NCI-H1092 treated with DMSO at 0.1 percent for 48 hours (cell line): ENCODE results near the gene ASTE1.
A peak's percentile ranks its signal among the peaks of the same experiment; 100 is the strongest.
"Not testable (repeated sequence)": the region's sequence is repeated elsewhere in the genome, so short reads cannot be mapped to it uniquely, and the experiment has no call there.

Experiments
- DNase-seq: peaks from one replicate; lab custom pipeline; 2025; lab: John Stamatoyannopoulos, UW

The ASTE1 gene, protein sequence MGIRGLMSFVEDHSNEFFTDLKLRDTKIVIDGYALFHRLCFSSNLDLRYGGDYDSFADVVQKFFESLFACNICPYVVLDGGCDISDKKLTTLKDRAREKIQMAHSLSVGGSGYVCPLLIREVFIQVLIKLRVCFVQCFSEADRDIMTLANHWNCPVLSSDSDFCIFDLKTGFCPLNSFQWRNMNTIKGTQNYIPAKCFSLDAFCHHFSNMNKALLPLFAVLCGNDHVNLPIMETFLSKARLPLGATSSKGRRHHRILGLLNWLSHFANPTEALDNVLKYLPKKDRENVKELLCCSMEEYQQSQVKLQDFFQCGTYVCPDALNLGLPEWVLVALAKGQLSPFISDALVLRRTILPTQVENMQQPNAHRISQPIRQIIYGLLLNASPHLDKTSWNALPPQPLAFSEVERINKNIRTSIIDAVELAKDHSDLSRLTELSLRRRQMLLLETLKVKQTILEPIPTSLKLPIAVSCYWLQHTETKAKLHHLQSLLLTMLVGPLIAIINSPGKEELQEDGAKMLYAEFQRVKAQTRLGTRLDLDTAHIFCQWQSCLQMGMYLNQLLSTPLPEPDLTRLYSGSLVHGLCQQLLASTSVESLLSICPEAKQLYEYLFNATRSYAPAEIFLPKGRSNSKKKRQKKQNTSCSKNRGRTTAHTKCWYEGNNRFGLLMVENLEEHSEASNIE

DNA sequence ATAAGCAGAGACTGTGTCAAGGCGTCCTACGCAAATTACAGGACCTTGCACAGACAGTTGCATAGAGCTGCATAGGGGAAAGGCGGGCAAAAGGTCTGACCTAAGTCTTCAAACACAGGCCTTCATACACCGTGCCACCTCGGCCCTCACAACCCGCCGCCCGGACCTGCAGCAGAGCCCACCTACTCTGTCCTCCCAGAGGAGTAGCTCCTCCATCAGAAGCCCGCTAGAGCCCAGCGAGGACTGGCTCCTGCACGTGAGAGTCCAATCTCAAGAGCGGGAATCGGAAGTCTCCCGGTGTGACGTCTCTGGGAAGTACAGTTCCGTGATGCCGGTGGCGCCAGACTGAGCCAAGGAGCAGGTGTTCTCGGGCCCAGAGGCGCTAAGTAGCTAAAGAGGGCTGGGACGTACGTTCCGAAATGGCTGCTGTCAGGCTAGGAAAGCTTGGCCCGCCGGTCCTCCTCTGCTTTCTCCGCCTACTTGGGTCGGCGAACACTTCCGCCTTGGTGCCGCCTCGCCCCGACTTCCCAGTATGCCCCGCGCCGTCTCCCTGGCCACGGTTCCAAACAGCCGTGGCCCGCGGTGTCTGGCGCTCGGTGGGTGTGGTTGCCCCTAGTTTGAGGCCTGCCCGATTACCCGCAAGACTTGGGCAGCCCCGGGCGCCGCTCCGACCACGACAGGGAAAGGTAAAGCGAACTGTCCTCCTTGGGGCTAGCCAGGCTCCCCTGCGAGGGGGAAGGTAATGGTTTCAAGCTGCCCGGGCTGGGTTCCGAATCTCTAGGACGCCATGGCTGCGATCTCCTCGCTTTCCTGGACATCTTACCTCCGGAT lies at the start of gene ASTE1, which contains the start of gene NEK11:
Gene ASTE1, minus strand, starts transcription at position 505 of the 831 bp plus-strand sequence. CDS start 1,519 bp downstream, outside the sequence.
Gene NEK11, plus strand, starts transcription at position 557 of the 831 bp plus-strand sequence. CDS start 2,832 bp downstream, outside the sequence.
- DNase-seq = peak; percentile 86

DNA sequence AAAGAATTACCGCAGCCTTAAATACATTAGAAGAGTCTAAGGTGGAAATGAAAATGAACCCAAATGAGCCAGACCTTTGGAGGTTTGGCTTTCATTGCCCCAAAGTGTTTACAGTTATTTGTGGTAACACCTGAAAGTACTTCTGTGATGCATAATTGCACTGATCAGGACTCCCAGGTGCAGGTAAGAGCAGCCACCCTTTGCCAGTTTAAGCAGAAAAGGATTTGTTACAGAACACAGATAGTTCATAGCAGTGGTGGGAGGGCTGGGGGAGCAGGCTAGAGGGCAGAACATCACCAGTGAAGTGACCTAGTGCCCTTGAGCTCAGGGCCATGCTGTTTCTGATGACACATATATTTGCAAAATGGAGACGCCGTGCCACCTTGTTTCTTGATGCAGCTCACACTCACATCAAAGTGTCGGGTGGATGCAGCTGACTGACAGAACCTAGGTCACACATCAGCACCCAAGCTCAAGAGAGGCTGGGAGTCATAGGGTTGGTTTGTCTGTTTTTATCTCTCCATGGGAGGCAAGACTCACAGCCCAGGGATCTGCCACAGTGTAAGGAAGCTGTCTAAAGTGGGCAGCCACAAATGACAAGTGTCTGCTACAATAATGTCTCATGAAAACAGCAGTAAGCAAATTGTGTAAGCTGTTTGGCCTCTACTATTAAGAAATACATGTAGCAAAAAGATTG lies 49.2 kb upstream of the ASTE1 start:
- no peak for DNase-seq

DNA sequence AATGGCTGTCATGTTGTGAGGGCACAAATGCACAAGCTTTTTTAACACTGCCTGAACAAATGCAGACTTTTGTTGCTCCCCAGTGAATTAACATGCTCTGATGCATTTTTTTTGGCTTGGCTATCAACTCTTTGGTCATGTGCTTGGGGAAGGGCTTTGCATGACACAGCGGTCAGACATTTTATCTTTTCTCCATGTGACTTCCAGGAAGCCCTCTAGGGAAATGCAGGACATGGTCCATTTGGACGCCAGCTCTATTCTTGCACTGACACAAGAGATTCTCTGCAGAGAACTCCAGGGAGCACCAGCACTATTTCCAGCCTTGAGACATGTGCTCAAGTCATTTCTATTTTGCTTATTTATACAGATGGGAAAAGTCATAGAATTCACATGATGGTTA lies 46.2 kb upstream of the ASTE1 start:
- no peak for DNase-seq

DNA sequence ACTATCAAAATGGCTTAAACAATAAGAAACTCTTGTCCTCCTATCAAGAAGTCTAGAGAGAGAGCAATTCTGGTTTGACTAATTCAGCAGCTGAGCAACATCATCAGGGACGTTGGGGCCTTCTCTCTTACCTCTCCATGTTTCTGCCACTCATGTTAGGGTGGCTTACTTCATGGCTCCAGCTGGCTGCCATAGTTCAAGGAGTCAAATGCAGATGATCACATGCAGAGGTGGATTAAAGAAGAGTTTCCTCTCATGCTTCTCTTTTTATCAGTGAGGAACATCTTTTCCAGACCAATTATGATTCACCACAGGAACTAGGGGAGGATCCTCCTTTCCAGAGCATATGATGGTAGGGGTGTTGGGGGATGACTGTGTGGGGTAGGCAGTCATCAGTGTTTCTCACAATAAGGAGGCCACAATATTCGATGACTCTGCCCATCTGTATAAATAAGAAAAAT lies 45.5 kb upstream of the ASTE1 start:
- no peak for DNase-seq

DNA sequence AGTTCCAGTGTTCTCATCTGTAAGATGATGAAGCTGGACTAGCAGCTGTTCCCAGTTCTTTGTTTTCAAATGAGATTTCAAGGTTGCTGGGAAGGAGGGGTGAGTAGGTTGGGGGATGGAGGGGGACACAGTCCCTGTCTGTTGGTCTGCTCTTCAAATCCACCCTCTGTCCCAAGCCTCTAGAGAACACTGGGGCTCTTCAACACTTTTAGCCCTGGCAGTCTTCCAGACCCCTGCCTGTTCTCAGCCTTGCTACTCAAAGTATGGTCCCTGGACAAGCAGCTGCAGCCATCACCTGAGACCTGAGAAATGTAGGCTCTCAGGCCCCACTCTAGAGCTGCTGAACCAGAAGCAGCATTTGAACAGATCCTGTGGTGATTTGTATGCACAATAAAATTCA lies 41.4 kb upstream of the ASTE1 start:
- no peak for DNase-seq

- no peak for DNase-seq
Observed at GRCh38 chr3:131053043-131053859, 26.6 kb upstream of the ASTE1 start.

GRCh38 chr3:131050001-131050400 lies 23.4 kb upstream of the ASTE1 start:
- no peak for DNase-seq

DNA sequence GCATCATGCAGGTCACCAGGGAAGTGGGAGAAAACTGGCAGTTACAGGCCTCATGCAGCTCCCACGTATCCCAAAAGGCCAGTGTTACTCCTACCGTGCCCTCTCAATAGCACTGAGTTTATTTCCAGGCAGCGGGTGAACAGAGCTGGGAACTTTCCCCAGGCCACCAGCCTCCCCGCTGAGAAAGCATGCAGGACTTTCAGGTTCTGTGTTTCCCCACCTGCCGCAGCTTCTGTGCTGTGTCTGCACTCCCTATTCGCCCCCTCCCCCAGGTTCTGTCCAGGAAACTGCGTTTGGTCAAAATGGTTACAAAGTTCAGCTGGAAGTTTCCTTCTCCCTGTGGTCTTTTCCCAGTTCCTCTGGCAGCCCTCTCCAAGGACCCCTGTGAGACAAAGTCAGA lies 21.4 kb upstream of the ASTE1 start:
- no peak for DNase-seq

GRCh38 chr3:131047582-131047981 lies 21.0 kb upstream of the ASTE1 start:
- no peak for DNase-seq

DNA sequence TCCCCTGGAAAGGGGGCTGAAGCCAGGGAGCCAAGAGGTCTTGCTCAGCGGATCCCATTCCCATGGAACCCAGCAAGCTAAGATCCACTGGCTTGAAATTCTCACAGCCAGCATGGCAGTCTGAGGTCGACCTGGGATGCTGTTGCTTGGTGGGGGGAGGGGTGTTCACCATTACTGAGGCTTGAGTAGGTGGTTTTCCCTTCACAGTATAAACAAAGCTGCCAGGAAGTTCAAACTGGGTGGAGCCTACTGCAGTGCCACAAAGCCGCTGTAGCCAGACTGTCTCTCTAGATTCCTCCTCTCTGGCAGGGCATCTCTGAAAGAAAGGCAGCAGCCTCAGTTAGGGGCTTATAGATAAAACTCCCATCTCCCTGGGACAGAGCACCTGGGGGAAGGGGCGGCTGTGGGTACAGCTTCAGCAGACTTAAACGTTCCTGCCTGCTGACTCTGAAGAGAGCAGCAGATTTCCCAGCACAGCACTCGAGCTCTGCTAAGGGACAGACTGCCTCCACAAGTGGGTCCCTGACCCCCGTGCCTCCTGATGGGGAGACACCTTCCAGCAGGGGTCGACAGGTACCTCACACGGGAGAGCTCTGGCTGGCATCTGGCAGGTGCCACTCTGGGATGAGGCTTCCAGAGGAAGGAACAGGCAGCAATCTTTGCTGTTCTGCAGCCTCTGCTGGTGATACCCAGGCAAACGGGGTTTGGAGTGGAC lies 15.8 kb upstream of the ASTE1 start:
- DNase-seq = not testable (repeated sequence)

- no peak for DNase-seq
Observed at GRCh38 chr3:131038326-131038725, 11.7 kb upstream of the ASTE1 start.

DNA sequence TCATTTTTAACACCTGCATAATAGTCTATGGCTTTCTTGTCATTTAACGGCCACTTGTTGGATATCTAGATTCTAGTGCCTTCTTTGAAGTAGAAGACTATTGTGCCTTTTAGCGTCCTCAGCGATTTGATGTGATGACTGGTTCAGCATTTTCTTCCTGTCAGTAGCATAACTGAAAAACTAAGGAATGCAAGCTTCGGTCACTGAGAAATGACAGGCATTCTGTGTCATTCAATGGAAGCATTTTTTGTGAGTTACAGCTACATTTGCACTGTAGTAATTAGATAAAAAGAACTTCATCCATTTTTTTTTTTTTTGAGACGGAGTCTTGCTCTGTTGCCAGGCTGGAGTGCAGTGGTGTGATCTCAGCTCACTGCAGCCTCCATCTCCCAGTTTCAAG lies 10.4 kb upstream of the ASTE1 start:
- DNase-seq = no peak

DNA sequence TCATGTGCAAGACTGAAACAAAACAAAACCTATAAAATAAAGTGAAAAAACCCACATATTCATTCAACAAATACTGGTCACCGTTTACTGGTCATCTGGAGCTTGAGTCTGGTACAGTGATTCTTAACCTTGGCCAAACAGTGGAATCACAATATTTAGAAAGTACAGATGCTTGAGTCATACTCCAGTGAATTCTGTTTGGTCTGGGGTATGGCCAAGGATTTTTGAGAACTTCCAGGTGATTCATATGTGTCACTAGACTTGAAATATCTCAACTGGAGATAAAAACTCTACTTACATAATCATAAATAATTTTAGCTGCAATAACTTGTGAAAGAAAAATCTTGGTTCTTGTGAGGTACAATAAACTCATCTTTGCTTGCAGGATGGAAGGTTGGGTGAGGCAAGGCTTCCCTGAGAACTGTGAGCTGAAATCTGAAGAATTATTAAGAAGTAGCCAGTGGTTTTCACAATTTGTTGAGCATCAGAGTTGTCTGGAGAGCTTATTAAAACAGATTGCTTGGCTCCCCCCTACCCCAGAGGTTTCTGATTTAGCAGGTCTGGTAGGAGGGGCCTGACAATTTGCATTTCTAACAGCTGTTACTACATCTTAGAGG lies 9.7 kb upstream of the ASTE1 start:
- no peak for DNase-seq

DNA sequence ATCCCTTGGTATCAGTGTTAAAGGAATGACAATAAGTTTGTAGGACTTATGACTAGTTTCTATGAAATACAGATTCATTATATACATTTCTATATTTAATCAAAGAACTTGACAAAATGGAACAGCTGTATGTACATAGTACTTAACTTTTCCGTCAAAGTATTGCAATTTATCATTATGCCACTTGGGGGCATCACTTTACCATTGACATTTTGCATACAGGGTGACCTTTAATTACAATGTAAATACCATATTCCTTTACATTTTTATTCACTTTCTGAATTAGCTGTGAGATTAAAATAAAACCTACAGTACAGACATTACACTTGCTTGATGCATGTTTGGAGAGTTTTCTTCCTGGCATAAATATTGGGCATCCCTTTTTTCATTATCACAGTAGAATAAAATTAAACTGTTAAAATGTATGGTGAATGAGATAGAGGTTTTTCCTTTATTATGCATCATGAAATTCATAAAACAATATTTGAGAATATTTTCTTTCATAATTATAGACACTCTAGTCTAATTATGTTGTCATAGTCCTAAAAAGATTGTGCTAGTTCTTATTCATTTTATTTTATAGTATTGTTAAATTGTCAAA lies 7.0 kb upstream of the ASTE1 start:
- peak; percentile 17 for DNase-seq

DNA sequence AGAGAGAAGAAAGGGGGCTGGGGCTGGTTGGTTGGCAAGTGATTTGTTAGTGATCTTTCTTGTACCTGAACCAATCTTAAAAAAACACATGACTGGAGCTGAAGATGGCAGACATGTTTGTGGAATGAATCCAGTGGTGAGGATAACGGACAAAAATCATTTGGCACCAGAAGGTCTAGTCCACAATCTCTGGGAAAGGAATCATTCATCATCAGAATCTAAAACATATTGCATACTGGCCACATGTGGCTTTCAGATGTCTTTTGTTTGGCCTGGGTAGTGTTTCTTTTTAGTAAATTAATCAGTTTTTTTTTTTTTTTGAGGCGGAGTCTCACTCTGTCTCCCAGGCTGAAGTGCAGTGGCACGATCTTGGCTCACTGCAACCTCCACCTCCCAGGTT lies 5.0 kb upstream of the ASTE1 start:
- no peak for DNase-seq

DNA sequence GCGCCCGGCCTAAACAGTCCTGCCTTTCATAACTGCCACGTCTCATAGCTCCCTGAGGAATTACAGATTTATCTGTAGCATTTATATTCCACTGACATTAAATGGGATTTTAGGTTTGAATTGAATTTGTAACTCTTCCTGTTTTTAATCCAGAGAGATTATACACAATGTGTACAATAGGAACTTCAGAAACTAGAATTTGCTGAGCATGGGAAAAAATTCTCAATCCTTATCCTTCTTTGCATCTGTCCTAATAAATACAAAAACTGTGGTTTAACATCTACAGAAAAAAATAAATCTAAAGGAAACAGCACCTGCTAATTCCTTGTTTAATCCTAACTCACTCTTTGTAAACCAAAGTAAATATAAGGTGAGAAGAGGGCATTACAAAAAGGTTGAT lies 2.2 kb upstream of the ASTE1 start:
- DNase-seq = no peak

DNA sequence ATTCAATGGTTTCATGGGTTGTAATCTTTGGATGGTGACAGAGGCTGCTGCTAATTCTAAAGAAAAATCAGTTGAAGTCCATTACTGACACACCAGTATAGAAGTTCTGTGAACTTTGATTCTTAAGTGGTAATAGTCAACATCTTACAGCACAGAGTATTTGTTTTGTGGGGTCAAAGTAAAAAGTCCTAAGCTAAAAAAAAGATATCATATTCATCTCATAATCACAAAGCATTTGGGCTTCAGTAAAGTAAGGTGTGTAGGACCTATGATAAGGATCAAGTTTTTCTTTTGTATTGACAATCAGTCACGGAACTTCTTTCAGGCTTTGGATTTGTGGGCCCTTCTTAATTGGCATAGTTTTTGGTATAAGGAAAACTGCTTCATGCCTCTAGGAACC lies 1.1 kb downstream of the ASTE1 start:
- DNase-seq = no peak

GRCh38 chr3:131020122-131020693 lies 6.4 kb downstream of the ASTE1 start:
- DNase-seq = no peak

GRCh38 chr3:131018970-131019369 lies 7.7 kb downstream of the ASTE1 start:
- DNase-seq = no peak
